ENCODE results near the gene HEBP1.

- TF ChIP-seq POLR2A (IDR thresholded peaks at IDR 0.05; ENCODE audit: low read length) (no peak), GATA1 (IDR thresholded peaks at IDR 0.05; ENCODE audit: low read depth, low read length) (no peak)
These were observed 33.4 kb upstream of the HEBP1 start for GRCh38 chr12:13033476-13033875.

All from erythroblast (primary cell).